GM19463 (cell line): ENCODE results near the gene EPHB1.

Experiments
- ATAC-seq: cut with Tn5 transposase; IDR thresholded peaks from one replicate; pipeline ENCODE4 v1.9.1; 2021; ENCODE audit warnings: mild to moderate bottlenecking, moderate library complexity; ENCODE audit not compliant: unreplicated experiment

EPHB1 gene

GRCh38 chr3:135268941-135269532 lies 474.0 kb downstream of the EPHB1 start:
- ATAC-seq, result no peak

- no peak for ATAC-seq
Observed at GRCh38 chr3:135271177-135272025, 476.3 kb downstream of the EPHB1 start.

- ATAC-seq, result no peak
Observed at GRCh38 chr3:135272026-135272669, 477.1 kb downstream of the EPHB1 start.

- no peak for ATAC-seq
Observed at GRCh38 chr3:135292162-135292561, 497.1 kb downstream of the EPHB1 start.

- ATAC-seq, result no peak
Observed at GRCh38 chr3:135301670-135302069, 506.6 kb downstream of the EPHB1 start.

GRCh38 chr3:135304378-135304777 lies 509.3 kb downstream of the EPHB1 start:
- no peak for ATAC-seq
